ENCODE results near the gene DAGLA. TPM values are rescaled to one million over a fixed set of nuclear protein-coding genes. Genes with fewer than 3 reads are reported as not detected.
A peak's percentile ranks its signal among the peaks of the same experiment; 100 is the strongest.

Gene DAGLA
- total RNA-seq, 1 donor from 2014 or later = 6.0 TPM

DNA sequence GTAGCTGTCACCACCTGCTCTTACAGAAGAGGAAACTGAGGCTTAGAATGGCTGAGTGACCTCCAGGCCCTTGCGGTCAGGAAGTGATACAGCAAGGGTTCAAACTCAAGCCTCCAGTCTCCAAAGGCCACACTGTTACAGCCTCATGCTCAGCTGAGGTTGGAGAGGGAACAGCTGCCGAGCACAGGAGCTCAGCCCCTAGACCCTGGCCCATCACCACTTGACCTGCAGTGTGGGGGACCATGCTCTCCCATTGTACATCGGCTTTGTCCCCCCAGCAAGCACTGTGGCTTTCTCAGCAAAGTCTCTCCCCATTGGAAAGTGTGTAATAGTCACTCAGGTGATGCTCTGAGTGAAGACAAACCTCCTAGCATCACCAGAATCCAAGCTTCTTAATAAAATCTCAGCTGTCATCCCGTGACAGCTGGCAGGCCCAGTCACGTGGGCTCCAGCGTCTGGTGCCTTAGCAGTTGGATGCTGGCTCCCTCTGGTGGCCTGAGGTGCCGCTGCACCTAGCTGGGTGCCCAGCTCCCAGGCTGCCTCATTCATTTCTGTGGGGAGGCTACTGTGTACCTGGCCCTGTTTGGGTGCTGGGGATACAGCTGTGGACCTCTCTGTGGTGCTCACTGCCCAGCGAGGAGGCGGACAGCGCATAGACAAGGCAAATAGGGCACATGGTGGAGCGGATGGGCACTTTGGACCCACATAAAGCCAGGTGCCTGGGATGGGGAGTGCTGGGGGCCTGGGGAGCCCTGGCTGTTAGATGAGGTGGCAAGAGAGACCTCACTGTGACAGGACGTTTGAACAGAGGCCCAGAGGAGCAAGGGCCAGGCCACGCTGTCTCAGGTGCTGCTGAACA, 53.2 kb downstream of the DAGLA start:
- H3K36me3 ChIP-seq = no peaks in the 10 kb centered on the region

DNA sequence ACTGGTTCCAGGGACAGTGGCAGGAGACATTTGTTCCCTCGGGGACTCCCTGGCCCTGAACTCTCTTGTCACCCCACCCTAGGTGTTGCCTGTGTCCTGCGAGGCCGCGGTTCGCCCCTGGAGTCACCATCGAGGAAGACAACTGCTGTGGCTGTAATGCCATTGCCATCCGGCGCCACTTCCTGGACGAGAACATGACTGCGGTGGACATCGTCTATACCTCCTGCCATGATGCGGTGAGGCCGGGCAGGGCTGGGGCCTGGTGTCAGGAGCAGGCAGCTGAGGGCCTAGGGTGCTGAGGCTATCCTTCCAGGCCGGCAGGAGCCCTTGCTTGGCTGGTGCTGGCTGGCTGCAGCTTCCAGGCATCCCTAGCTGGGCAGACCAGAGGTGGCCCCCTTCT, 54.6 kb downstream of the DAGLA start:
- Histone ChIP-seq H3K9me3 (no peaks in the 10 kb centered on the region), H3K36me3 (no peaks in the 10 kb centered on the region), H3K27ac (no peak overlapping the region), H3K4me1 (peaks cover 8% of the 10 kb centered on the region), H3K4me3 (no peak overlapping the region), H3K27me3 (no peaks in the 10 kb centered on the region)
- DNase-seq (no peak), ATAC-seq (no peak)
- intact Hi-C loops (cut with DNase I) = loop anchor here (5.0 kb wide), 1 partner anchor 57 kb away; no protein-coding TSS in a partner anchor
- TF ChIP-seq, protein P1, sequence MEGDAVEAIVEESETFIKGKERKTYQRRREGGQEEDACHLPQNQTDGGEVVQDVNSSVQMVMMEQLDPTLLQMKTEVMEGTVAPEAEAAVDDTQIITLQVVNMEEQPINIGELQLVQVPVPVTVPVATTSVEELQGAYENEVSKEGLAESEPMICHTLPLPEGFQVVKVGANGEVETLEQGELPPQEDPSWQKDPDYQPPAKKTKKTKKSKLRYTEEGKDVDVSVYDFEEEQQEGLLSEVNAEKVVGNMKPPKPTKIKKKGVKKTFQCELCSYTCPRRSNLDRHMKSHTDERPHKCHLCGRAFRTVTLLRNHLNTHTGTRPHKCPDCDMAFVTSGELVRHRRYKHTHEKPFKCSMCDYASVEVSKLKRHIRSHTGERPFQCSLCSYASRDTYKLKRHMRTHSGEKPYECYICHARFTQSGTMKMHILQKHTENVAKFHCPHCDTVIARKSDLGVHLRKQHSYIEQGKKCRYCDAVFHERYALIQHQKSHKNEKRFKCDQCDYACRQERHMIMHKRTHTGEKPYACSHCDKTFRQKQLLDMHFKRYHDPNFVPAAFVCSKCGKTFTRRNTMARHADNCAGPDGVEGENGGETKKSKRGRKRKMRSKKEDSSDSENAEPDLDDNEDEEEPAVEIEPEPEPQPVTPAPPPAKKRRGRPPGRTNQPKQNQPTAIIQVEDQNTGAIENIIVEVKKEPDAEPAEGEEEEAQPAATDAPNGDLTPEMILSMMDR (IDR thresholded peaks at IDR 0.05) = no peak

More for the DNA sequence above, 53.2 kb downstream of the DAGLA start:
- DNase-seq (peak; percentile 92), ATAC-seq (peak; percentile 87)
- TF ChIP-seq, protein P1 (IDR thresholded peaks at IDR 0.05) = peak; percentile 98
- H3K9me3 ChIP-seq = no peaks in the 10 kb centered on the region
- peaks cover 8% of the 10 kb centered on the region for H3K4me1 ChIP-seq
- no peaks in the 10 kb centered on the region for H3K27me3 ChIP-seq
- no peak overlapping the region for H3K4me3 ChIP-seq
- intact Hi-C loops (cut with DNase I) = no loop called here
- no peak overlapping the region for H3K27ac ChIP-seq

DNA sequence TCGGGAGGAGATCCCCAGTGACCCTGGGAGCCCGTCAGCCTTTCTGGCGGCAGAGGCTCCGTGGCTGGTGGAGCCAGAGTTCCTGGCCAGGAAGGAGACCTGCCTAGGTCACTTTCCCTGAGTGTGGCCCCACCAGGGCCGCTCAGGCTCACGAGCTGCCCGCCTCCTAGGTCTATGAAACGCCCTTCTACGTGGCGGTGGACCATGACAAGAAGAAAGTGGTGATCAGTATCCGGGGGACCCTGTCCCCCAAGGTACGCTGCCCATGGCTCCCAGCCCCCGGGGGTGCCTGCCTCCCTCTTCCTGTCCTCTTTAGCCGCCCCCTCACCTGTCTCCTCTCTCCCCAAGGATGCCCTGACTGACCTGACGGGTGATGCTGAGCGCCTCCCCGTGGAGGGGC, 55.2 kb downstream of the DAGLA start:
- Histone ChIP-seq H3K36me3 (no peaks in the 10 kb centered on the region), H3K27me3 (no peaks in the 10 kb centered on the region), H3K9me3 (no peaks in the 10 kb centered on the region), H3K4me3 (no peak overlapping the region), H3K27ac (no peak overlapping the region), H3K4me1 (peaks cover 8% of the 10 kb centered on the region)
- ATAC-seq = no peak
- DNase-seq = no peak
- TF ChIP-seq, protein P1 (IDR thresholded peaks at IDR 0.05) = no peak
- intact Hi-C loops (cut with DNase I) = loop anchor here (5.0 kb wide), 1 partner anchor 58 kb away; no protein-coding TSS in a partner anchor

DNA sequence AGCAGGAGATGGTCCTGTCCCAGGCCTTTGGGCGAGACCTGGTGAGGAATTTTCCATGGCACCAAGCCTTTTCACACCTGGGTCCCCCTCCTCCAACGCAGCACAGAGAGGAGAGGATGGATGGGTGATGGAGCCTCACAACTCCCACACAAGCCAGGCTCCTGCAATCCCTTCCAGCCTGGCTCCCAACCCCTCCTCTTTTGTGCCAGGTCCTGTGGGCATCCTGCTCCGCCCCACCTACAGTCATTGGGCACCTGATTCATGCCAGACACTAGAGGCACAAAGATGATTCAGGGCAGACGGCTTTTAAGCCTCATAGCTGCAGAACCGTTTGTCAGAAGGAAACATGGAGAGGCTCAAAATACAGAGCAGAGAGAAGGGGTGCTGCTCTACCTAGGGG, 56.1 kb downstream of the DAGLA start:
- Histone ChIP-seq H3K4me1 (peaks cover 8% of the 10 kb centered on the region), H3K27ac (no peak overlapping the region), H3K27me3 (no peaks in the 10 kb centered on the region), H3K36me3 (no peaks in the 10 kb centered on the region), H3K4me3 (no peak overlapping the region), H3K9me3 (no peaks in the 10 kb centered on the region)
- DNase-seq (no peak), ATAC-seq (no peak)
- TF ChIP-seq, protein P1 (IDR thresholded peaks at IDR 0.05) = no peak
- intact Hi-C loops (cut with DNase I) = loop anchor here (5.0 kb wide), 1 partner anchor 59 kb away; no protein-coding TSS in a partner anchor

DNA sequence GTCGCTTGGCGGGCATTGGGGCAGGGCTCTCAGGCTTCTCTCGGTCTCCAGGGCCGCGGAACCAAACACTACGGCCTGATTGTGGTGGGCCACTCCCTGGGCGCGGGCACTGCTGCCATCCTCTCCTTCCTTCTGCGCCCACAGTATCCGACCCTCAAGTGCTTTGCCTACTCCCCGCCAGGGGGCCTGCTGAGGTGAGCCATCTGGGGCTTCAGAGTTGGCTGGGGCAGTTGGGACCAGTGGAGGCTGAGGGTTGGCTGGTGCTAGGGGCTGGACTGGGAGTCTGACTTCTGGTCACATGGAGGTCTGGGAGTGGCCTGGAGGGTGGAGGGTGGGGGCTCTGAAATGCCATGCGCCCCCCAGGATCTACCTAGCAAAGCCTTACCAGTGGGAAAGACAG, 56.9 kb downstream of the DAGLA start:
- Histone ChIP-seq H3K4me3 (no peak overlapping the region), H3K9me3 (no peaks in the 10 kb centered on the region), H3K27ac (no peak overlapping the region), H3K4me1 (peaks cover 8% of the 10 kb centered on the region), H3K36me3 (no peaks in the 10 kb centered on the region), H3K27me3 (no peaks in the 10 kb centered on the region)
- TF ChIP-seq, protein P1 (IDR thresholded peaks at IDR 0.05) = no peak
- ATAC-seq (no peak), DNase-seq (no peak)
- intact Hi-C loops (cut with DNase I) = loop anchor here (5.0 kb wide), 1 partner anchor 60 kb away; no protein-coding TSS in a partner anchor

Measured in upper lobe of right lung (tissue), 1 donor.